Neural progenitor cell (in vitro differentiated cells): ENCODE results near the gene MYO1B.

Experiments
- EZH2 ChIP-seq: fragments of 200-600 bp; sonication (generic); IDR thresholded peaks from 2 replicates; pipeline ENCODE4 v1.6.1; 2017; ENCODE audit warnings: antibody characterized with exemption, mild to moderate bottlenecking, moderate library complexity
- EZH2phosphoT487 ChIP-seq: fragments of 200-600 bp; sonication (generic); IDR thresholded peaks from 2 replicates; pipeline ENCODE4 v1.6.1; 2017; ENCODE audit warnings: antibody characterized with exemption
- TF ChIP-seq, protein P1 (sequence below): fragments of 200-600 bp; sonication (generic); IDR thresholded peaks from 2 replicates; pipeline ENCODE4 v1.5.1; 2017; ENCODE audit warnings: antibody characterized with exemption, mild to moderate bottlenecking

DNA sequence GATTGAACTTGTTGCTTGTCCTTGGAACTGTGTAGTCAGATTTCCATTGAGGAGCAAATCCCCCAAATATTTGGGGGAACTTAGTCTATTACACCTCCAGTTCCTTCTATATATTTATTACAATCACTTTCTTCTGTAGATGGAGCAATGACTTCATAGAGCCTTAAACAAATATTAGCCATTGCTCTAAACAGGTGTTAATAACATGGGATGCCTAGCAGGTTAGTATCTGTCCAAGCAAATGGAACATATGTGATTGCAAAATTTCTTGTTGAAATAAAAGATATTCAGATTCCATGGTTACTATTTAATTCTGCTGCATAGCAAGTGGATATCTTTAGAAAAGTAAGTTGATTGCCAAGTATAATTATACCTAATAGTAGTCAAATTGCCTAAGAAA is 225.1 kb downstream of the MYO1B start:
- TF ChIP-seq EZH2phosphoT487 (no peak), EZH2 (no peak)
- TF ChIP-seq, protein P1, sequence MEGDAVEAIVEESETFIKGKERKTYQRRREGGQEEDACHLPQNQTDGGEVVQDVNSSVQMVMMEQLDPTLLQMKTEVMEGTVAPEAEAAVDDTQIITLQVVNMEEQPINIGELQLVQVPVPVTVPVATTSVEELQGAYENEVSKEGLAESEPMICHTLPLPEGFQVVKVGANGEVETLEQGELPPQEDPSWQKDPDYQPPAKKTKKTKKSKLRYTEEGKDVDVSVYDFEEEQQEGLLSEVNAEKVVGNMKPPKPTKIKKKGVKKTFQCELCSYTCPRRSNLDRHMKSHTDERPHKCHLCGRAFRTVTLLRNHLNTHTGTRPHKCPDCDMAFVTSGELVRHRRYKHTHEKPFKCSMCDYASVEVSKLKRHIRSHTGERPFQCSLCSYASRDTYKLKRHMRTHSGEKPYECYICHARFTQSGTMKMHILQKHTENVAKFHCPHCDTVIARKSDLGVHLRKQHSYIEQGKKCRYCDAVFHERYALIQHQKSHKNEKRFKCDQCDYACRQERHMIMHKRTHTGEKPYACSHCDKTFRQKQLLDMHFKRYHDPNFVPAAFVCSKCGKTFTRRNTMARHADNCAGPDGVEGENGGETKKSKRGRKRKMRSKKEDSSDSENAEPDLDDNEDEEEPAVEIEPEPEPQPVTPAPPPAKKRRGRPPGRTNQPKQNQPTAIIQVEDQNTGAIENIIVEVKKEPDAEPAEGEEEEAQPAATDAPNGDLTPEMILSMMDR = no peak
